ENCODE data around the gene MGARP.
A peak's percentile ranks its signal among the peaks of the same experiment; 100 is the strongest.
"Not testable (repeated sequence)": the region's sequence is repeated elsewhere in the genome, so short reads cannot be mapped to it uniquely, and the experiment has no call there.

The MGARP gene

GRCh38 chr4:139295206-139295941 lies 15.3 kb upstream of the MGARP start:
- peak; percentile 98 for DNase-seq

- DNase-seq = no peak
These were observed 6.2 kb upstream of the MGARP start for GRCh38 chr4:139286186-139286698.

- DNase-seq = no peak
These were observed 2.7 kb upstream of the MGARP start for GRCh38 chr4:139282721-139283075.

- no peak for DNase-seq
These were observed 2.2 kb upstream of the MGARP start for GRCh38 chr4:139282065-139282720.

GRCh38 chr4:139278912-139279759 lies 889 bp downstream of the MGARP start:
- DNase-seq = no peak

- no peak for DNase-seq
These were observed 1.5 kb downstream of the MGARP start for GRCh38 chr4:139278485-139278884.

GRCh38 chr4:139275281-139275735 lies 4.7 kb downstream of the MGARP start:
- no peak for DNase-seq

GRCh38 chr4:139274790-139275189 lies 5.2 kb downstream of the MGARP start:
- no peak for DNase-seq

- no peak for DNase-seq
These were observed 6.2 kb downstream of the MGARP start for GRCh38 chr4:139273835-139274234.

- no peak for DNase-seq
These were observed 12.7 kb downstream of the MGARP start for GRCh38 chr4:139267301-139267700.

- peak; percentile 85 for DNase-seq
These were observed 13.3 kb downstream of the MGARP start for GRCh38 chr4:139266583-139267257.

- no peak for DNase-seq
These were observed 13.8 kb downstream of the MGARP start for GRCh38 chr4:139266208-139266582.

- DNase-seq = no peak
These were observed 14.4 kb downstream of the MGARP start for GRCh38 chr4:139265654-139266053.

GRCh38 chr4:139256349-139256748 lies 23.7 kb downstream of the MGARP start:
- DNase-seq = no peak

GRCh38 chr4:139255581-139255980 lies 24.4 kb downstream of the MGARP start:
- DNase-seq = not testable (repeated sequence)

GRCh38 chr4:139253713-139254112 lies 26.3 kb downstream of the MGARP start:
- no peak for DNase-seq

GRCh38 chr4:139253046-139253445 lies 27.0 kb downstream of the MGARP start:
- DNase-seq = no peak

- no peak for DNase-seq
These were observed 32.3 kb downstream of the MGARP start for GRCh38 chr4:139247700-139248238.

GRCh38 chr4:139247241-139247640 lies 32.8 kb downstream of the MGARP start:
- no peak for DNase-seq

GRCh38 chr4:139246166-139246565 lies 33.9 kb downstream of the MGARP start:
- no peak for DNase-seq

GRCh38 chr4:139245590-139245989 lies 34.4 kb downstream of the MGARP start:
- DNase-seq = no peak

Measured in stimulated activated CD4-positive, alpha-beta T cell treated with anti-CD3 and anti-CD28 coated beads, Interleukin-4, amount 100 ng/mL, for 24 hours (primary cell).